Activated naive CD4-positive, alpha-beta T cell treated with anti-CD3 and anti-CD28 coated beads, Interleukin-2, amount 50 U/mL, for 72 hours (primary cell): ENCODE data around the gene ERC2. TPM values are rescaled to one million over a fixed set of nuclear protein-coding genes. Genes with fewer than 3 reads are reported as not detected.

Experiments used
- ATAC-seq, 2 donors: fragments of 150-1000 bp; cut with Tn5 transposase; 2 replicates each; pipeline ENCODE4 v1.10.0; 2021; ENCODE audit warnings: mild to moderate bottlenecking in 2 of 2, moderate library complexity in 2 of 2
- DNase-seq, 2 donors: peaks; one replicate each; pipeline ENCODE4 v3.0.0; 2021 to 2022; ENCODE audit warnings: low spot score in 2 of 2
- H3K27ac Mint-ChIP-seq, 2 donors: one replicate each; pipeline ENCODE4 v1.8.0; 2022; ENCODE audit warnings: mild to moderate bottlenecking in 2 of 2, mixed read lengths in 2 of 2
- H3K36me3 Mint-ChIP-seq, 2 donors: one replicate each; pipeline ENCODE4 v1.8.0; 2022; ENCODE audit warnings: mixed read lengths in 2 of 2
- H3K9me3 Mint-ChIP-seq, 2 donors: one replicate each; pipeline ENCODE4 v1.8.0; 2022; ENCODE audit warnings: mixed read lengths in 2 of 2
- total RNA-seq, 2 donors: library from RNA; stranded (reverse); gene quantifications; one replicate each; pipeline ENCODE4 v1.2.3, GENCODE V29; 2022

Gene ERC2
- total RNA-seq, 2 donors from 2014 or later, result 0.58 TPM; not detected in 1

- ATAC-seq, result no peak
- DNase-seq, result no peak
- H3K27ac Mint-ChIP-seq, result no peak overlapping the region
- peaks cover 6 to 17% of the 10 kb centered on the region in 2 donors for H3K36me3 Mint-ChIP-seq
- no peaks in the 10 kb centered on the region for H3K9me3 Mint-ChIP-seq
Observed at GRCh38 chr3:55484191-55484689, 984.0 kb downstream of the ERC2 start.

GRCh38 chr3:55483196-55484095 is 984.8 kb downstream of the ERC2 start:
- no peak overlapping the region for H3K27ac Mint-ChIP-seq
- peaks cover 6 to 17% of the 10 kb centered on the region in 2 donors for H3K36me3 Mint-ChIP-seq
- H3K9me3 Mint-ChIP-seq, result no peaks in the 10 kb centered on the region
- ATAC-seq (no peak), DNase-seq (no peak)

GRCh38 chr3:55482496-55483195 is 985.6 kb downstream of the ERC2 start:
- ATAC-seq (no peak), DNase-seq (no peak)
- H3K36me3 Mint-ChIP-seq, result peaks cover 6 to 17% of the 10 kb centered on the region in 2 donors
- H3K27ac Mint-ChIP-seq, result no peak overlapping the region
- no peaks in the 10 kb centered on the region for H3K9me3 Mint-ChIP-seq

GRCh38 chr3:55481744-55482495 is 986.3 kb downstream of the ERC2 start:
- ATAC-seq (no peak), DNase-seq (no peak)
- Mint-ChIP-seq H3K9me3 (no peaks in the 10 kb centered on the region), H3K36me3 (peaks cover 6 to 17% of the 10 kb centered on the region in 2 donors), H3K27ac (no peak overlapping the region)

- H3K36me3 Mint-ChIP-seq, result peaks cover 6 to 11% of the 10 kb centered on the region in 2 donors
- DNase-seq, result no peak
- no peak overlapping the region for H3K27ac Mint-ChIP-seq
- H3K9me3 Mint-ChIP-seq, result no peaks in the 10 kb centered on the region
- no peak for ATAC-seq
Observed at GRCh38 chr3:55480911-55481743, 987.1 kb downstream of the ERC2 start.

- DNase-seq (no peak), ATAC-seq (no peak)
- peaks cover 0 to 4% of the 10 kb centered on the region in 2 donors for H3K9me3 Mint-ChIP-seq
- peaks cover 0 to under 1% of the 10 kb centered on the region in 2 donors for H3K36me3 Mint-ChIP-seq
- no peak overlapping the region for H3K27ac Mint-ChIP-seq
Observed at GRCh38 chr3:55477306-55478303, 990.7 kb downstream of the ERC2 start.

GRCh38 chr3:55476515-55476914 is 991.8 kb downstream of the ERC2 start:
- DNase-seq (no peak), ATAC-seq (no peak)
- H3K36me3 Mint-ChIP-seq, result no peaks in the 10 kb centered on the region
- H3K9me3 Mint-ChIP-seq, result peaks cover 0 to 8% of the 10 kb centered on the region in 2 donors
- no peak overlapping the region for H3K27ac Mint-ChIP-seq

GRCh38 chr3:55474213-55474632 is 994.0 kb downstream of the ERC2 start:
- Mint-ChIP-seq H3K36me3 (no peaks in the 10 kb centered on the region), H3K9me3 (peaks cover 0 to 8% of the 10 kb centered on the region in 2 donors), H3K27ac (no peak overlapping the region)
- ATAC-seq, result no peak
- DNase-seq, result no peak

- no peak for ATAC-seq
- Mint-ChIP-seq H3K27ac (no peak overlapping the region), H3K9me3 (peaks cover 0 to 8% of the 10 kb centered on the region in 2 donors), H3K36me3 (no peaks in the 10 kb centered on the region)
- DNase-seq, result no peak
Observed at GRCh38 chr3:55473788-55474187, 994.5 kb downstream of the ERC2 start.

- no peak for DNase-seq
- Mint-ChIP-seq H3K27ac (no peak overlapping the region), H3K9me3 (peaks cover 0 to 8% of the 10 kb centered on the region in 2 donors), H3K36me3 (no peaks in the 10 kb centered on the region)
- ATAC-seq, result no peak
Observed at GRCh38 chr3:55471522-55472280, 996.6 kb downstream of the ERC2 start.

- ATAC-seq (no peak), DNase-seq (no peak)
- Mint-ChIP-seq H3K9me3 (peaks cover 0 to 8% of the 10 kb centered on the region in 2 donors), H3K36me3 (no peaks in the 10 kb centered on the region), H3K27ac (no peak overlapping the region)
Observed at GRCh38 chr3:55471084-55471483, 997.2 kb downstream of the ERC2 start.

GRCh38 chr3:55469957-55470526 is 998.2 kb downstream of the ERC2 start:
- H3K36me3 Mint-ChIP-seq, result no peaks in the 10 kb centered on the region
- peaks cover 0 to 11% of the 10 kb centered on the region in 2 donors for H3K9me3 Mint-ChIP-seq
- ATAC-seq (no peak), DNase-seq (no peak)
- H3K27ac Mint-ChIP-seq, result no peak overlapping the region

- Mint-ChIP-seq H3K27ac (no peak overlapping the region), H3K9me3 (peaks cover 0 to 7% of the 10 kb centered on the region in 2 donors), H3K36me3 (no peaks in the 10 kb centered on the region)
- ATAC-seq (no peak), DNase-seq (no peak)
Observed at GRCh38 chr3:55468251-55468650, 1000.0 kb downstream of the ERC2 start.

GRCh38 chr3:55467099-55467498 is 1001.2 kb downstream of the ERC2 start:
- Mint-ChIP-seq H3K27ac (no peak overlapping the region), H3K36me3 (no peaks in the 10 kb centered on the region), H3K9me3 (peaks cover 0 to 6% of the 10 kb centered on the region in 2 donors)
- ATAC-seq (no peak), DNase-seq (no peak)
